ENCODE results near the gene NFIC.

- TF ChIP-seq GATA2 (IDR thresholded peaks at IDR 0.05; ENCODE audit: low read depth, low read length) = no peak
- TF ChIP-seq GATA3 (IDR thresholded peaks at IDR 0.05; ENCODE audit: low read depth, low read length) = no peak
These were observed 136.7 kb downstream of the NFIC start for GRCh38 chr19:3503036-3503572.

All from SH-SY5Y (cell line).